SJSA1 (cell line): ENCODE data around the gene ITGB7. TPM values are rescaled to one million over a fixed set of nuclear protein-coding genes. Genes with fewer than 3 reads are reported as not detected.

Experiments used
- DNase-seq, 2 experiments: peaks; one replicate each; pipeline ENCODE4 v3.0.0-alpha.2; 2015 to 2020; ENCODE audit warnings: low spot score in 2 of 2, low read depth in 1 of 2
- H3K27ac ChIP-seq: fragments of 250-450 bp; sonication (Bioruptor Pico); 2 replicates; pipeline ENCODE4 v1.5.1; 2020; ENCODE audit warnings: mild to moderate bottlenecking, moderate library complexity
- H3K27me3 ChIP-seq: fragments of 250-450 bp; sonication (Bioruptor Pico); replicated peaks from 2 replicates; pipeline ENCODE4 v1.5.1; 2020; ENCODE audit warnings: mild to moderate bottlenecking, moderate library complexity
- H3K36me3 ChIP-seq: fragments of 250-450 bp; sonication (Bioruptor Pico); 2 replicates; pipeline ENCODE4 v1.5.1; 2020; ENCODE audit warnings: mild to moderate bottlenecking
- H3K4me1 ChIP-seq: fragments of 250-450 bp; sonication (Bioruptor Pico); replicated peaks from 2 replicates; pipeline ENCODE4 v1.6.1; 2021; ENCODE audit warnings: mild to moderate bottlenecking
- H3K4me3 ChIP-seq: fragments of 250-450 bp; sonication (Bioruptor Pico); 2 replicates; pipeline ENCODE4 v1.5.1; 2020; ENCODE audit warnings: mild to moderate bottlenecking
- H3K9me3 ChIP-seq: fragments of 250-450 bp; sonication (Bioruptor Pico); replicated peaks from 2 replicates; pipeline ENCODE4 v1.5.1; 2020; ENCODE audit warnings: mild to moderate bottlenecking
- total RNA-seq: library from RNA; depleted of rRNA; stranded (reverse); fragments of >200 nt; shearing (Covaris generic); gene quantifications from 2 replicates; pipeline ENCODE4 v1.2.3, GENCODE V29; 2014

The ITGB7 gene
- total RNA-seq, 1 experiment from 2014 or later: 0.45 TPM

- Histone ChIP-seq H3K9me3 (no peaks in the 10 kb centered on the region), H3K27me3 (no peaks in the 10 kb centered on the region), H3K4me1 (peaks cover 29% of the 10 kb centered on the region), H3K4me3 (no peak overlapping the region), H3K27ac (no peak overlapping the region), H3K36me3 (no peaks in the 10 kb centered on the region)
- DNase-seq: no peak
These were observed 28.1 kb upstream of the ITGB7 start for GRCh38 chr12:53235164-53235563.

DNA sequence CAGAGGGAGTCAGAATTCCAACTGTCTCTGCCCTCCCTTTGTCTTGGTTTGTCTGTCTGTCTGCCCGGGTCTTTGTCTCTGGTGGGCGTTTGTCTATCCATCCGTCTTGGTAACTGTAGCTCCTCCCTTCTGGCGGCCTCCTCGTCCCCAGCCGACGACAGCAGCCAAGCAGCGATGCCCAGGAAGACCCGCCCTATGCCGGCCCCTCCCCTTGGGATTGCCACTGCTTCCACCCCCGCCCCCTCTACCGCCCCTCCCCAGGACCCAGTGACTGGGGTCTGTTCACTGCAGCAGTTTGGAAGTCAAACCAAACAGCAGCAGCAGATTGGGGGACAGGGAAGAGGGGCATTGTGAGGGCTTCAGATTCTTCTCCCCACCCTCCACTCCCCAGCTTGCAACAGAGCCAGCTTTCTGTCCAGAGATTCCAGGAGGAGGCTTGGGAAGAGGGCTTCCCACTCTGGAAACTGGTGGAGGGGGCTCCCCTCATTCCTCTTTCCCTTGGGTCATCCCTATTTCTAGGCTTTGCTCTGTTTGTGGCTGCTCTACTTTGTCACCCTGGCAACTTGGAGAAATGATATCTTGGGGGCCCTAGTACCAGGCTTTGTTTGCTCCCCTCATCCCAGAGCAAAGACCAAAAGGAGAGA lies 27.3 kb upstream of the ITGB7 start:
- H3K4me1 ChIP-seq: peaks cover 29% of the 10 kb centered on the region
- H3K27ac ChIP-seq: no peak overlapping the region
- H3K9me3 ChIP-seq: no peaks in the 10 kb centered on the region
- no peak for DNase-seq
- H3K27me3 ChIP-seq: no peaks in the 10 kb centered on the region
- H3K4me3 ChIP-seq: no peak overlapping the region
- no peaks in the 10 kb centered on the region for H3K36me3 ChIP-seq

GRCh38 chr12:53233671-53234121 lies 26.6 kb upstream of the ITGB7 start:
- Histone ChIP-seq H3K9me3 (no peaks in the 10 kb centered on the region), H3K36me3 (no peaks in the 10 kb centered on the region), H3K27ac (no peak overlapping the region), H3K4me1 (peaks cover 29% of the 10 kb centered on the region), H3K27me3 (no peaks in the 10 kb centered on the region), H3K4me3 (no peak overlapping the region)
- DNase-seq: no peak

DNA sequence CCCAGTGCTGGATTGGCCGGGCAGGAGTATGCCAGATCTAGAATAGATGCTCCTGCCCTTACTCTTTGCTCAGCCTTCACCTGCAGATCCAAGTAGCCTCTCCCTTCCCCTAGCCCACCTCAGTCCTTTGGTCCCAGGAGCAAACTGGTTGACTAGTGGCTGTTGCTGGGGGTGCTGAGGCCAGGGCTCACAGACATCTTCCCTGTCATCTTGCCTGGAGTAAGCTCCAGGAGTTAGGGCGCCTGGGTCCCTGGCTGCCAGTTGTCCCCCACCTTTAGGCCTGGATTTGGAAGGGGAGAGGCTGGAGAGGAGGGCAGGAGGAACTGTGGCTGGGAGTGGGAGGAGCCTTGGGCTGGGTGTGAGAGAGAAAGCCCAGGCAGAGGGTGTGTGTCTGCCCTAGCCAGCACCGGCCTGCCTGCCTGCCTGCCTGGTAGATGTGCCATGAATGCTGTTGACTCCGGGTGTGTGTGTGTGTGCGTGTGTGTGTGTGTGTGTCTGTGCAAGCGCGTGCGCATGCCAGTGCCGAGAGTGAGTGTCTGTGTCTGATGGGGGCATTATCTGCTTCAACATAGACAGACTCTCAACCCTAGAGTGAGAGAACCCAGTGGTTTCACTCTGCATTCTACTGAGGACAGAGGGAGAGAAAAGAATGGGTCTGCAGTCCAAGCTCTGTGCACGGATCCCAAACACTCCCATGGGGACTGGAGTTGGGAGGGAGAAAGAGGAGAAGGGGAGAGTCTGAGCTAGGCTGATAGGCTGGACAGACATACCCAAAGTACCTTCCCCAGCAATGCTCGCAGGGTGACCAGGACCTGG lies 25.8 kb upstream of the ITGB7 start:
- DNase-seq: no peak
- no peaks in the 10 kb centered on the region for H3K9me3 ChIP-seq
- H3K27ac ChIP-seq: no peak overlapping the region
- H3K4me1 ChIP-seq: peaks cover 29% of the 10 kb centered on the region
- peak overlapping the region; percentile 35 for H3K4me3 ChIP-seq
- H3K36me3 ChIP-seq: 0 out of 2 replicates have a peak, but pooled peaks cover 4% of the 10 kb centered on the region
- H3K27me3 ChIP-seq: no peaks in the 10 kb centered on the region

DNA sequence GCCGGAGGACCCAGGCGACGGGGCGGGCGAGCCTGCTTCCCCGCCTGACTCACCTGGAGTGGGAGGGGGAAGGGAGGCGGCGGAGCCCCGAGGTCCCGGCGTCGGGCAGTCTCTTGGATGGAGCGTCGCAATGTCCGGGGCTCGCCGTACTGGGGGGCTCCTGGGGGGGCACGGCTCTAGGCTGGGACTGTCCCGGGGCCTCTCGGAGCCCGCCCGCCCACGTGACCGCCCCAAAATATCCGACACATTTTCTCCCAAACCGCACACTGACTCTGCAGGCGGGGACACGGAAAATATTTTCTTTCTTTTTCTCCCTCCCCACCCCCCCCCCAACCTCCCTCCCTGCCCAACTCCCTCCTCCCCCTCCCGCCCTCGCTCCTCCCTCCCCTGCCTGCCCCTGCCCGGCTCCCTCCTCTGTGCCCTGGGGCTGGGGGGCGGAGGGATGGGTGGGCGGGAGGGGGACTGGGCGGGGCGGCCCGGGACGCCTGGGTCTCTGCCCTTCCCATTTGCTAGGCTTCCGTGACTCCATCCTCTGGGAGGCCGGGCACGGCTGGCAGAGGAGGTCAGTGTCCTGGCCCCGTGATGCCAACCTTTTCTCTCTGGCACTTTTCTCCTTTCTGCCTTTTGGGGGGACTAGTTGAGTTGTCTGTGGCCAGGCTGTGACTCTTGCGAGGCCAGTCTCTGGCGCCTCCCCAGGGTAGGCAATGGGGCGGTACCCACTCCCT lies 25.0 kb upstream of the ITGB7 start, which contains the start of gene RARG:
Gene RARG, minus strand, starts transcription at position 289 of the 725 bp plus-strand sequence. CDS start 4,664 bp downstream, outside the sequence.
- no peaks in the 10 kb centered on the region for H3K9me3 ChIP-seq
- 0 out of 2 replicates have a peak, but pooled peaks cover 4% of the 10 kb centered on the region for H3K36me3 ChIP-seq
- H3K27me3 ChIP-seq: no peaks in the 10 kb centered on the region
- peaks cover 29% of the 10 kb centered on the region for H3K4me1 ChIP-seq
- H3K27ac ChIP-seq: no peak within 1 kb of the TSS
- peak; percentile 55 to 76 for DNase-seq
- H3K4me3 ChIP-seq: peak within 1 kb of the TSS; percentile 48

- Histone ChIP-seq H3K27me3 (no peaks in the 10 kb centered on the region), H3K9me3 (no peaks in the 10 kb centered on the region), H3K4me3 (peak overlapping the region; percentile 48), H3K4me1 (peaks cover 29% of the 10 kb centered on the region), H3K27ac (no peak overlapping the region), H3K36me3 (0 out of 2 replicates have a peak, but pooled peaks cover 4% of the 10 kb centered on the region)
- no peak for DNase-seq
These were observed 24.5 kb upstream of the ITGB7 start for GRCh38 chr12:53231671-53231920.

DNA sequence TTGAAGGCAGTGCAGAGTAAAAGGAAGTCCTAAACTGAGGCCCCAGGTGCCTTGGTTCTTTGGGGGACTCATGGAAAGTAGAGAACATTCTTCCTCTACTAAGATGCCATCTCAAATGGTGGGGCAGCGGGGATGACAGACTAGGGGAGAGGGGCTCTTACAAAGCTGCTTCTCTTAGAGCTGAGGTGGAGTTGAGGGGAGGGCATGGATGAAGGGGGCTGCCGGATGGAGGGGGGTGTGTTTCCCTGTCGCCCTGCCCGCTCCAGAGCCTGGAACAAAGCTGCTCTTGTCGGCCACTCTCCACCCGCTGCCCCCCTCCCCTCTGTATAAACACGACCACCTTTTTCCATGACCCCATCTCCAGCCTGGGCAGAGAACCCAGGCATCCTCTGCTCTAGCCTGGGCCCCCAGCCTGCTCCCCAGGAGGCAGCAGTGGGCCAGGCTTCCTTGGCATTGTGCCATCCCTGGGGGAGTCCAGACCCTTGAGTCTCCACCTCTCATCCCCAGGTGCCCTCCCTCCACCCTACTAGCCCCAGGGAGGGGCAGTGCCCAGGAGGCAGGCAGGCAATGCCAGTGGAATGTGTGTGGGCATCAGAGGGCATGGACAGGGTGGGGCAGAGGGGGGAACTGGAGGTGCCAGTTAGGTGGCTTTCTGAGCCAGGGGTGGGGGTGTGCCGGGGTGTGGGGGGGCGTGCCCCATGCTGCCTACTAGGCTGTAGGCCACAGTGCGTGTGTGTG lies 23.2 kb upstream of the ITGB7 start:
- Histone ChIP-seq H3K4me1 (peaks cover 29% of the 10 kb centered on the region), H3K36me3 (0 out of 2 replicates have a peak, but pooled peaks cover 4% of the 10 kb centered on the region), H3K4me3 (no peak overlapping the region), H3K27ac (no peak overlapping the region), H3K27me3 (no peaks in the 10 kb centered on the region), H3K9me3 (no peaks in the 10 kb centered on the region)
- no peak for DNase-seq

DNA sequence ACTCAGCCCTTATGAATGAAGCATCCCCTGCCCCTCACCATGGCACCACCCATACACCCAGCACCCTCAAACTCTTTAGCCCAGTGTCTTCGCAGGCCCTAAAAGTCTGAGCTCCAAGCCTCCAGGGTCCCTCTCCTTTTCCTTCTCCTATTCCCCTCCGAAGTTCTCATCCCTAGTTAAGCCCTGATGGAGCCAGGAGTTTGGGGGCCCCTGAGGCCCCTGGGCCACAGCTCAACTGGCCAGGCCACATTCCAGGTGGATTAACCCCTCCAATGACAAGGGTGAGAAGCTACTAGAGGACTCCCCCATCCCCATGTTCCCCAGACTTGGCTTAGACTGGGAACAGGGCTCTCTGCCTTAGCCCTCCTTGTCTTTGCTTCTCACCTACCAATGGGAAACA lies 22.4 kb upstream of the ITGB7 start:
- Histone ChIP-seq H3K9me3 (no peaks in the 10 kb centered on the region), H3K4me1 (peaks cover 31% of the 10 kb centered on the region), H3K27ac (no peak overlapping the region), H3K36me3 (0 out of 2 replicates have a peak, but pooled peaks cover 4% of the 10 kb centered on the region), H3K4me3 (no peak overlapping the region), H3K27me3 (no peaks in the 10 kb centered on the region)
- DNase-seq: no peak

- H3K27ac ChIP-seq: no peak overlapping the region
- DNase-seq: no peak
- no peaks in the 10 kb centered on the region for H3K27me3 ChIP-seq
- H3K36me3 ChIP-seq: 0 out of 2 replicates have a peak, but pooled peaks cover 4% of the 10 kb centered on the region
- no peak overlapping the region for H3K4me3 ChIP-seq
- peaks cover 34% of the 10 kb centered on the region for H3K4me1 ChIP-seq
- no peaks in the 10 kb centered on the region for H3K9me3 ChIP-seq
These were observed 20.8 kb upstream of the ITGB7 start for GRCh38 chr12:53227836-53228235.

- H3K27ac ChIP-seq: no peak overlapping the region
- H3K27me3 ChIP-seq: no peaks in the 10 kb centered on the region
- 0 out of 2 replicates have a peak, but pooled peaks cover 4% of the 10 kb centered on the region for H3K36me3 ChIP-seq
- DNase-seq: no peak
- peaks cover 34% of the 10 kb centered on the region for H3K4me1 ChIP-seq
- H3K4me3 ChIP-seq: no peak overlapping the region
- H3K9me3 ChIP-seq: no peaks in the 10 kb centered on the region
These were observed 20.3 kb upstream of the ITGB7 start for GRCh38 chr12:53227341-53227740.

DNA sequence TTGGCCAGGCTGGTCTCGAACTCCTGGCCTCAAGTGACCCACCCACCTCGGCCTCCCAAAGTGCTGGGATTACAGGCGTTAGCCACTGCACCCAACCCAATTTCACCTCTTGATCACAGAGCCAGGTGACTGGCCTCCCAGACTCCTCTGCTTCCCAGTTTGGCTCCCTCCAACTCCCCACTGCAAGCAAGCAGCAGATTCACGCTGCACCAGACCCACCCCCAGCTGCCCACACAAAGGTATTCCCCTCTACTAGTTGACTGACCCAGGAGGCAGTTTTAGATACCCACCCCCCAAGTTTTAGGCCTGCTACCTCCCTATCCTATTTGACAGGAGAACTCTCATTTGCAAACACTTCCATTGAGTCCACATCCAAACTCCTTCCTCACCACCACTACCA lies 19.8 kb upstream of the ITGB7 start:
- Histone ChIP-seq H3K36me3 (0 out of 2 replicates have a peak, but pooled peaks cover 4% of the 10 kb centered on the region), H3K27ac (no peak overlapping the region), H3K27me3 (no peaks in the 10 kb centered on the region), H3K4me1 (peaks cover 38% of the 10 kb centered on the region), H3K4me3 (no peak overlapping the region), H3K9me3 (no peaks in the 10 kb centered on the region)
- DNase-seq: no peak

GRCh38 chr12:53225635-53226424 lies 18.8 kb upstream of the ITGB7 start:
- no peak for DNase-seq
- H3K4me3 ChIP-seq: no peak overlapping the region
- no peaks in the 10 kb centered on the region for H3K9me3 ChIP-seq
- peaks cover 35% of the 10 kb centered on the region for H3K4me1 ChIP-seq
- no peaks in the 10 kb centered on the region for H3K27me3 ChIP-seq
- H3K27ac ChIP-seq: no peak overlapping the region
- H3K36me3 ChIP-seq: 0 out of 2 replicates have a peak, but pooled peaks cover 4% of the 10 kb centered on the region
